Activated naive CD8-positive, alpha-beta T cell treated with anti-CD3 and anti-CD28 coated beads, Interleukin-2, amount 50 U/mL, for 24 hours (primary cell): ENCODE data around the gene KBTBD3.
"Not testable (repeated sequence)": the region's sequence is repeated elsewhere in the genome, so short reads cannot be mapped to it uniquely, and the experiment has no call there.

ENCODE experiments used
- ATAC-seq: fragments of 150-1000 bp; cut with Tn5 transposase; one replicate; pipeline ENCODE4 v1.10.0; 2021
- DNase-seq: peaks from one replicate; pipeline ENCODE4 v3.0.0; 2021
- H3K27ac Mint-ChIP-seq: one replicate; pipeline ENCODE4 v1.8.0; 2021; ENCODE audit warnings: mild to moderate bottlenecking, mixed read lengths
- H3K27me3 Mint-ChIP-seq: one replicate; pipeline ENCODE4 v1.8.0; 2021; ENCODE audit warnings: mixed read lengths
- H3K36me3 Mint-ChIP-seq: one replicate; pipeline ENCODE4 v1.8.0; 2021; ENCODE audit warnings: low read depth, mixed read lengths
- H3K4me1 Mint-ChIP-seq: one replicate; pipeline ENCODE4 v1.8.0; 2021; ENCODE audit warnings: mixed read lengths
- H3K4me3 Mint-ChIP-seq: one replicate; pipeline ENCODE4 v1.8.0; 2021; ENCODE audit warnings: mild to moderate bottlenecking, moderate library complexity, mixed read lengths
- H3K9me3 Mint-ChIP-seq: one replicate; pipeline ENCODE4 v1.8.0; 2021; ENCODE audit warnings: mixed read lengths

Gene KBTBD3

GRCh38 chr11:106032861-106033260, 44.3 kb downstream of the KBTBD3 start:
- no peak for ATAC-seq
- no peak for DNase-seq
- no peak overlapping the region for H3K27ac Mint-ChIP-seq
- peaks cover 36% of the 10 kb centered on the region for H3K27me3 Mint-ChIP-seq
- H3K36me3 Mint-ChIP-seq = no peaks in the 10 kb centered on the region
- H3K4me1 Mint-ChIP-seq = no peaks in the 10 kb centered on the region
- H3K4me3 Mint-ChIP-seq = no peak overlapping the region
- H3K9me3 Mint-ChIP-seq = peaks cover 3% of the 10 kb centered on the region

DNA sequence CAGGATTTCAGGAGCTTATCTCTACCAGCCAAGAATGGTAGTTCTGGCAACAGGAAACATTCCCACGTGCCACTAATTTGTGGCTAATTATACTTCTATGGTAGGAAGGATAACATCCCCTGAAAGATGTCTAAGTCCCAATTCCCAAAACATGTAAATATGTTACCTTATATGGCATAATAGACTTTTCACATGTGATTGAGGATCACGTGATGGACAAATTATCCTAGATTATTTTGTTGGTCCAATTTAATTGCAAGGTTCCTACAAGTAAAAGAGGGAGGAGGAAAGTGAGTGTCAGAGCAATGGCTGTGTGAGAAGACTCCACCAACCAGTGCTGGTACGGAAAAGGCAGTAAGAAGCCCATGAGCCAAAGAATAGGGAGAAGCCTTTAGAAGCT, 45.2 kb downstream of the KBTBD3 start:
- Mint-ChIP-seq H3K4me1 (no peaks in the 10 kb centered on the region), H3K27ac (no peak overlapping the region), H3K27me3 (peaks cover 36% of the 10 kb centered on the region), H3K9me3 (peaks cover 11% of the 10 kb centered on the region), H3K4me3 (no peak overlapping the region), H3K36me3 (peaks cover 3% of the 10 kb centered on the region)
- no peak for ATAC-seq
- DNase-seq = no peak

- Mint-ChIP-seq H3K27ac (no peak overlapping the region), H3K27me3 (peaks cover 38% of the 10 kb centered on the region), H3K4me1 (no peaks in the 10 kb centered on the region), H3K9me3 (peaks cover 11% of the 10 kb centered on the region), H3K4me3 (no peak overlapping the region), H3K36me3 (peaks cover 3% of the 10 kb centered on the region)
- DNase-seq (no peak), ATAC-seq (no peak)
Observed at GRCh38 chr11:106031202-106031810, 45.8 kb downstream of the KBTBD3 start.

DNA sequence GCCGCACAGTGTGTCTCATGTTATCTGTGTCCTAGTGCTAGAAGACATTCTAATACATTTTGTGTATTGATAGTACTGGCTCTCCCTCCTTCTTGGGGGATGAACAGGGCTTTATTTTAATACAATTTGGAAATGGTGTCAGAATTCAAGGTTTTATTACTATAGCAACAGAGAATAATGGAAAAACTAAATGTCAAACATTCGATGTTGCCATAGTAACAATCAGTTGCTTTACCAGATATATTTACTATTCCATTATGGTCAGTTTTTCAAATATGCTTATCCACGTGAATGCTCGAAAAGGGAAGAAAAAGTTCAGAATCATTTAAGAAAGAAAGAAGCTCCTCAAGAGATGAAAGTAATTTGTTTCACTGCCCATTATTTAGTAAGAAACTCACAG, 46.5 kb downstream of the KBTBD3 start:
- Mint-ChIP-seq H3K27me3 (peaks cover 44% of the 10 kb centered on the region), H3K4me3 (no peak overlapping the region), H3K9me3 (peaks cover 11% of the 10 kb centered on the region), H3K4me1 (no peaks in the 10 kb centered on the region), H3K27ac (no peak overlapping the region), H3K36me3 (peaks cover 3% of the 10 kb centered on the region)
- DNase-seq = no peak
- no peak for ATAC-seq

GRCh38 chr11:106022795-106023275, 54.3 kb downstream of the KBTBD3 start:
- Mint-ChIP-seq H3K27ac (peak overlapping the region; percentile 91), H3K4me1 (peaks cover 36% of the 10 kb centered on the region), H3K9me3 (peaks cover 8% of the 10 kb centered on the region), H3K4me3 (peak overlapping the region; percentile 92), H3K36me3 (peaks cover 23% of the 10 kb centered on the region), H3K27me3 (peaks cover 12% of the 10 kb centered on the region)
- ATAC-seq = no peak
- no peak for DNase-seq

- ATAC-seq = peak; percentile 99
- peaks cover 37% of the 10 kb centered on the region for H3K4me1 Mint-ChIP-seq
Observed at GRCh38 chr11:106021967-106022794, 55.0 kb downstream of the KBTBD3 start, which contains the start of gene MSANTD4. Gene MSANTD4 (minus strand): TSS chr11:106022240. CDS start chr11:106010917, 11,323 bp downstream.

GRCh38 chr11:106021181-106021966, 55.8 kb downstream of the KBTBD3 start:
- ATAC-seq (no peak), DNase-seq (no peak)
- peaks cover 8% of the 10 kb centered on the region for H3K27me3 Mint-ChIP-seq
- no peaks in the 10 kb centered on the region for H3K9me3 Mint-ChIP-seq
- H3K36me3 Mint-ChIP-seq = peaks cover 25% of the 10 kb centered on the region
- H3K4me3 Mint-ChIP-seq = peak overlapping the region; percentile 92
- H3K4me1 Mint-ChIP-seq = peaks cover 46% of the 10 kb centered on the region
- H3K27ac Mint-ChIP-seq = peak overlapping the region; percentile 91

More at GRCh38 chr11:106021967-106022794, 55.0 kb downstream of the KBTBD3 start, which contains the start of gene MSANTD4:
- H3K27ac Mint-ChIP-seq = peak within 1 kb of the TSS; percentile 91
- H3K9me3 Mint-ChIP-seq = peaks cover 2% of the 10 kb centered on the region
- H3K36me3 Mint-ChIP-seq = peaks cover 22% of the 10 kb centered on the region
- H3K4me3 Mint-ChIP-seq = peak within 1 kb of the TSS; percentile 92
- peak; percentile 93 for DNase-seq
- H3K27me3 Mint-ChIP-seq = peaks cover 12% of the 10 kb centered on the region

DNA sequence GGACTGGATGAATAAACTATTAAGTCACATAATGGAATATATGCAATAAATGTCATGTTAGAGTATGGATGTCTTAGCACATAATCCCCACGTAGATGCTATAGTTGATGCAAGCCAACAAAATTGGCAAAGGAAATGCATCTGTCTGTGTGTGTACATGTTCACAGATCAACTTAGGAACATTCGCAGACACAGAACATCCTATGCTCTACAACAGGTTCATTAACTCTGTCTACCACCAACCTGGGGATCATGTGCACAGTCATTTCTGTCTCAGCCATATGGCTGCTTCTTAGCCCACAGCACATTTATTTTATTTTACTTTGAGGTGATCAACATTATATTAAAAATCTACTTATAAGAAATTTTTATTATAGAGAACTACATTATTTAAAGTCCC, 60.1 kb downstream of the KBTBD3 start:
- Mint-ChIP-seq H3K36me3 (peaks cover 43% of the 10 kb centered on the region), H3K4me3 (no peak overlapping the region), H3K27me3 (no peaks in the 10 kb centered on the region), H3K9me3 (no peaks in the 10 kb centered on the region), H3K4me1 (peaks cover 47% of the 10 kb centered on the region), H3K27ac (no peak overlapping the region)
- no peak for ATAC-seq
- no peak for DNase-seq

- Mint-ChIP-seq H3K4me3 (no peak overlapping the region), H3K27me3 (no peaks in the 10 kb centered on the region), H3K36me3 (peaks cover 53% of the 10 kb centered on the region), H3K9me3 (no peaks in the 10 kb centered on the region), H3K4me1 (peaks cover 37% of the 10 kb centered on the region), H3K27ac (no peak overlapping the region)
- no peak for ATAC-seq
- no peak for DNase-seq
Observed at GRCh38 chr11:106015066-106015465, 62.1 kb downstream of the KBTBD3 start.

- Mint-ChIP-seq H3K4me1 (peaks cover 34% of the 10 kb centered on the region), H3K36me3 (peaks cover 53% of the 10 kb centered on the region), H3K27me3 (no peaks in the 10 kb centered on the region), H3K27ac (no peak overlapping the region), H3K9me3 (no peaks in the 10 kb centered on the region), H3K4me3 (no peak overlapping the region)
- ATAC-seq (no peak), DNase-seq (no peak)
Observed at GRCh38 chr11:106014620-106015019, 62.5 kb downstream of the KBTBD3 start.

GRCh38 chr11:106014035-106014434, 63.1 kb downstream of the KBTBD3 start:
- Mint-ChIP-seq H3K27ac (no peak overlapping the region), H3K27me3 (no peaks in the 10 kb centered on the region), H3K36me3 (peaks cover 55% of the 10 kb centered on the region), H3K4me3 (no peak overlapping the region), H3K4me1 (peaks cover 31% of the 10 kb centered on the region), H3K9me3 (no peaks in the 10 kb centered on the region)
- no peak for ATAC-seq
- no peak for DNase-seq

DNA sequence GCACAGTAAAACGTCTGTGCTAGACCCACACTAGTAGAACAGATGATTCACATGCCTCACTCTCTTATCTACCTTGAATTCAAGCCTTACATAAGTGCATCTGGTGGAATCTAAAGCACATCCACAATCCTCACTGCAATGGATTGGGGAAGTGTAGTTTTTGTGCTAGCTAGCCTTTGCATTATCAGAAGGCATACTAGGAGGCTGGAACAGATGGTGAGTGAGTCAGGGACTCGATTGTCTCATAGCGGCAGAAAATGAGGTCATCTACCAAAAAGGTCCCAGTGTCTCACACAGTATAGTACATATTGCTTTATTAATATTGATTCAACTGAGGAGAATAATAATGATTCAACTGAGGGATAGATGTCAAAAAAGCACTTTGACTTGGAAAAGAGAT, 64.4 kb downstream of the KBTBD3 start:
- Mint-ChIP-seq H3K27ac (no peak overlapping the region), H3K4me3 (no peak overlapping the region), H3K27me3 (no peaks in the 10 kb centered on the region), H3K4me1 (peaks cover 21% of the 10 kb centered on the region), H3K9me3 (no peaks in the 10 kb centered on the region), H3K36me3 (peaks cover 63% of the 10 kb centered on the region)
- ATAC-seq (peak; percentile 36), DNase-seq (no peak)

GRCh38 chr11:106011481-106011880, 65.7 kb downstream of the KBTBD3 start:
- H3K27ac Mint-ChIP-seq = no peak overlapping the region

GRCh38 chr11:106003094-106003493, 74.1 kb downstream of the KBTBD3 start:
- DNase-seq, H3K27ac Mint-ChIP-seq, ATAC-seq, H3K27me3 Mint-ChIP-seq, H3K4me3 Mint-ChIP-seq, H3K4me1 Mint-ChIP-seq: not testable (repeated sequence)
- Mint-ChIP-seq H3K36me3 (peaks cover 75% of the 10 kb centered on the region), H3K9me3 (peaks cover 33% of the 10 kb centered on the region)

More at GRCh38 chr11:106011481-106011880, 65.7 kb downstream of the KBTBD3 start:
- DNase-seq = no peak
- H3K4me3 Mint-ChIP-seq = no peak overlapping the region
- H3K9me3 Mint-ChIP-seq = no peaks in the 10 kb centered on the region
- no peak for ATAC-seq
- H3K36me3 Mint-ChIP-seq = peaks cover 71% of the 10 kb centered on the region
- peaks cover 13% of the 10 kb centered on the region for H3K4me1 Mint-ChIP-seq
- H3K27me3 Mint-ChIP-seq = no peaks in the 10 kb centered on the region
